WI38 (cell line): Measurements from ENCODE around the gene PTPRS.

Source experiments
- H3K4me3 ChIP-seq: 2 replicates; pipeline ENCODE4 v1.5.1; 2011; ENCODE audit warnings: low read depth, mild to moderate bottlenecking, control low read depth, low read length
- TF ChIP-seq, protein P1 (sequence below): IDR thresholded peaks from 2 replicates; pipeline ENCODE4 v1.5.1; 2012; ENCODE audit warnings: low read depth, mild to moderate bottlenecking, control low read depth, low read length

The PTPRS gene

DNA sequence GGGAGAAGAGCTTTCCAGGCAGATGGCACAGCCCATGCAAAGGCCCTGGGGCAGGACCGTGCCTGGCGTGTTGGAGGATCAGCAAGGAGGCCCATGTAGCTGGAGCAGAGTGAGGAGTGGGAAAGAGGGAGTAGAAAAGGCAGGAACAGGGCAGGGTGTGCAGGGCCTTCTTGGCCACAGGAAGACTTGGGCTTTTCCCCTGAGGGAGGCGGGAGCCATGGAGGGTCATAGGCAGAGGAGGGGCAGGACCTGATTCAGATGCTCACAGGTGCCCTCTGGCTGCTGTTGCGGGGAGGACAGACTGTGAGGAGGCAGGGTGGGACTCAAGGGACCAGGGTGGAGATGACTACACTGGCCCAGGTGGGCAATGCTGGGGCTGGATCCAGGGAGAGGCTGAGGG lies 13.8 kb upstream of the PTPRS start:
- TF ChIP-seq, protein P1, sequence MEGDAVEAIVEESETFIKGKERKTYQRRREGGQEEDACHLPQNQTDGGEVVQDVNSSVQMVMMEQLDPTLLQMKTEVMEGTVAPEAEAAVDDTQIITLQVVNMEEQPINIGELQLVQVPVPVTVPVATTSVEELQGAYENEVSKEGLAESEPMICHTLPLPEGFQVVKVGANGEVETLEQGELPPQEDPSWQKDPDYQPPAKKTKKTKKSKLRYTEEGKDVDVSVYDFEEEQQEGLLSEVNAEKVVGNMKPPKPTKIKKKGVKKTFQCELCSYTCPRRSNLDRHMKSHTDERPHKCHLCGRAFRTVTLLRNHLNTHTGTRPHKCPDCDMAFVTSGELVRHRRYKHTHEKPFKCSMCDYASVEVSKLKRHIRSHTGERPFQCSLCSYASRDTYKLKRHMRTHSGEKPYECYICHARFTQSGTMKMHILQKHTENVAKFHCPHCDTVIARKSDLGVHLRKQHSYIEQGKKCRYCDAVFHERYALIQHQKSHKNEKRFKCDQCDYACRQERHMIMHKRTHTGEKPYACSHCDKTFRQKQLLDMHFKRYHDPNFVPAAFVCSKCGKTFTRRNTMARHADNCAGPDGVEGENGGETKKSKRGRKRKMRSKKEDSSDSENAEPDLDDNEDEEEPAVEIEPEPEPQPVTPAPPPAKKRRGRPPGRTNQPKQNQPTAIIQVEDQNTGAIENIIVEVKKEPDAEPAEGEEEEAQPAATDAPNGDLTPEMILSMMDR, result peak; percentile 11; the same call in 1 of the 2 replicates
- no peak overlapping the region for H3K4me3 ChIP-seq

DNA sequence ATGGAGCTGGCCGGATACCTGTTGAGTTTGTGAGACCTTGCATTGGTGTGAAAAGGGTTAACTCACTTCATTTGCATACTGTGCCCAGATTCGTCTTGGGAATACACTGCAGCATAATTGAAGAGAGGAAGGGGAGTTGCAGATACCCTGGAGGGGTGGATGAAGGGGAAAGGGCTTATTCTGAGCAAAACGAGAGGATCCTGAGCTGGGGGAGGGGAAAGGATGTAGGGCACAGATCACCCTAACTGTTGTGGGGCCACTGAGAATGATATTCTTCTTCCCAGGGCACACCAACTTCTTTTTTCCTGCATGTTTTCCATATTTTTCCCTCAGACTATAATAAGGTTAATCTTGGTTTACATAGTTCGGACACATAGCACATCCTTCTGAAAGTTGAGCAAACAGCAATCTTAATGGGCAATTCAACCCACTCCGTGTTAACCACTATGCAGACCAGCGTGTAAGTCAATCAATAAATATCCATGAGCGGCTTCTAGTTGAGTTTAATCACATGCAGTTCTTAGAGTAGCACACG lies 11.7 kb upstream of the PTPRS start:
- TF ChIP-seq, protein P1, result no peak
- no peak overlapping the region for H3K4me3 ChIP-seq

DNA sequence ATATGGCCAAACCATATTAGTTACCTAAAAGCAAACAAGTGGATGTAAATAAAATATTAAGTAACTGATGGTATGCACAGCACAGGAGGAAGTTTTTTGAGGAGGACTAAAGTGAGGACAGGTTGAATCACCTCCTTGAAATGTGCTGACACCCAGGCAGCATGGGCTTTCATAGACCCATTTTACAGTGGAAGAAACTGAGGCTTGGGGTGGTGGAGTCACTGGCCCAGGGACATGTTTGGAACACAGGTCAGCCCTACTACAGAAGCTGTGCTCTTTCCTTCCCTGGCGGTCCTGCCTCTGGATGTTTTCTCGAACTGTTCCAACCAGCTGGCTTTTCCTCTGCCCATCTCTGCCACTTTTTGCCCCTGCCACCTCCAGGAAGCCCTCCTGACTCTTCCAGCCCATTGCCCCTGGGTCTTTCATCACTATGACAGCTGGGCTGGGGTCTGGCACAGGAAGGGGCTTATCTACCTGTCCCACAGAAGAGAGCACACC lies 11.2 kb upstream of the PTPRS start:
- TF ChIP-seq, protein P1, result no peak
- H3K4me3 ChIP-seq, result no peak overlapping the region

GRCh38 chr19:5349041-5349440 lies 8.4 kb upstream of the PTPRS start:
- TF ChIP-seq, protein P1, result no peak

DNA sequence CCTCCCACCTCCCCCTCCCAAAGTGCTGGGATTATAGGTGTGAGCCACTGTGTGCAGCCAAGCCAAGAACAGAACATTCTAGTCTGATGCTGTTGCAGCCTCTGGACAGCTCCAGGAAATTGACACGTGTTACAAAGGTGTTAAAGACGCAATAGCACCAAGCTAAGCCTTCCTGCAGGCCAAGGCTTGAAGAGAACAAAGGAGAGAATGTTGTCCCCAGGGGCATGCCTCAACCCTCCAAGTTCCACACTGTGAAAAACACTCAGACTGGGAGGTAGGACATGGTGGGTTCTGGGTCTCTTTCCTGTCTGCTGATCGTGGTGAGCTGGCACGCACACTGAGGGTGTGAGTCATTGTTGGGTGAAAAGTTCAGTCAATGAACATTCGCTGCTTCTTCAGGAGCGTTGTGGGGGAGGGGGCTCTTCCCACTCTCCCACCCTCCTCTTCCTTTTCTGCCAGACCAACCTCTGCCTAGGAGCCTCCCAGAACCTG lies 5.3 kb upstream of the PTPRS start:
- no peak overlapping the region for H3K4me3 ChIP-seq
- TF ChIP-seq, protein P1, result no peak

More at GRCh38 chr19:5349041-5349440, 8.4 kb upstream of the PTPRS start:
- H3K4me3 ChIP-seq, result no peak overlapping the region

GRCh38 chr19:5343848-5344247 lies 3.2 kb upstream of the PTPRS start:
- TF ChIP-seq, protein P1, result no peak
- H3K4me3 ChIP-seq, result no peak overlapping the region

- H3K4me3 ChIP-seq, result no peak overlapping the region
- TF ChIP-seq, protein P1, result no peak
Measured at GRCh38 chr19:5342573-5343201, 2.1 kb upstream of the PTPRS start.
